ENCODE results near the gene PLEKHF1.

DNA sequence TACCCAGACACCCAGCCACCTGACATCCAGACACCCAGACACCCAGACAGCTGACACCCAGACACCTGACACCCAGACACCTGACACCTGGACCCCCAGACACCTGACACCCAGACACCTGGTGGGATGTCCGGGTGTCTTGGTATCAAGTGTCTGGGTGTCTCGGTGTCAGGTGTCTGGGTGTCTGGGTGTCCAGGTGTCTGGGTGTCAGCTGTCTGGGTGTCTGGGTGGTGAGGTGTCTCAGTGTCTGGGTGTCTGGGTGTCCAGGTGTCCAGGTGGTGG lies 31.2 kb downstream of the PLEKHF1 start:
- TF ChIP-seq, protein P1, sequence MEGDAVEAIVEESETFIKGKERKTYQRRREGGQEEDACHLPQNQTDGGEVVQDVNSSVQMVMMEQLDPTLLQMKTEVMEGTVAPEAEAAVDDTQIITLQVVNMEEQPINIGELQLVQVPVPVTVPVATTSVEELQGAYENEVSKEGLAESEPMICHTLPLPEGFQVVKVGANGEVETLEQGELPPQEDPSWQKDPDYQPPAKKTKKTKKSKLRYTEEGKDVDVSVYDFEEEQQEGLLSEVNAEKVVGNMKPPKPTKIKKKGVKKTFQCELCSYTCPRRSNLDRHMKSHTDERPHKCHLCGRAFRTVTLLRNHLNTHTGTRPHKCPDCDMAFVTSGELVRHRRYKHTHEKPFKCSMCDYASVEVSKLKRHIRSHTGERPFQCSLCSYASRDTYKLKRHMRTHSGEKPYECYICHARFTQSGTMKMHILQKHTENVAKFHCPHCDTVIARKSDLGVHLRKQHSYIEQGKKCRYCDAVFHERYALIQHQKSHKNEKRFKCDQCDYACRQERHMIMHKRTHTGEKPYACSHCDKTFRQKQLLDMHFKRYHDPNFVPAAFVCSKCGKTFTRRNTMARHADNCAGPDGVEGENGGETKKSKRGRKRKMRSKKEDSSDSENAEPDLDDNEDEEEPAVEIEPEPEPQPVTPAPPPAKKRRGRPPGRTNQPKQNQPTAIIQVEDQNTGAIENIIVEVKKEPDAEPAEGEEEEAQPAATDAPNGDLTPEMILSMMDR (IDR thresholded peaks at IDR 0.05) = no peak
- TF ChIP-seq POLR2A (IDR thresholded peaks at IDR 0.05) = no peak
